ENCODE data around the gene DLGAP5.

GRCh38 chr14:55127460-55127951 lies 63.9 kb downstream of the DLGAP5 start:
- TF ChIP-seq POLR2A (IDR thresholded peaks at IDR 0.05), result peak; percentile 2
- no peak for TF ChIP-seq CTCF (IDR thresholded peaks at IDR 0.05)
- TF ChIP-seq EP300 (IDR thresholded peaks at IDR 0.05; ENCODE audit: low read depth), result peak; percentile 42
- TF ChIP-seq POLR2AphosphoS5 (IDR thresholded peaks at IDR 0.05), result peak in 2 of 3 donors; percentile 74 to 76
